Measurements from ENCODE around the gene CELF4. TPM values are rescaled to one million over a fixed set of nuclear protein-coding genes. Genes with fewer than 3 reads are reported as not detected.

Gene CELF4
- polyA plus RNA-seq, 4 donors = 3.2 to 7.8 (median 3.8) TPM; not detected in 1

DNA sequence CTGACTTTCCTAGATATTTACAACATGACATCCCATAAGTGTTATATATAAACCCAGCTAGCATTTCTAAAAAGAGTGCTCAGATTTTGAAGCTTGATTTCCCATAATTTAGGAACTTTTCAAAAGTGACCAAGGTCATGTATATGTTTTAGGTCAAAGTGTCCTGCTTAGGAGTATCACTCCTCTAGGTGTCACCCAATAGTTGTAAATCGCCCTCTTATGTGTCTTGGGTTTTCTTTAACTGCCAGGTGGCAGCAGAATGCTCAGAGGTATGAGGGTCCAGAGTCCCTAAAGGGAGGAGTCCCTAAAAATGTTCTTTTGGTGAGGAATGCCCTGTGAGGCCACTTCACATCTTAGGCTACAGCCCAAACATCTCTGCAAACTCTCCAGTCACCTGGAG, 358.3 kb downstream of the CELF4 start:
- Histone ChIP-seq H3K4me3 (ENCODE audit: low read depth in 1 of 3, low read length in 3 of 3) (no peak overlapping the region), H3K27me3 (ENCODE audit: control insufficient read depth in 3 of 3, insufficient read depth in 3 of 3, low read length in 3 of 3) (no peaks in the 10 kb centered on the region), H3K27ac (ENCODE audit: low read depth in 1 of 3, low read length in 2 of 3) (no peak overlapping the region), H3K36me3 (ENCODE audit: control insufficient read depth in 3 of 3, insufficient read depth in 2 of 3, low read depth in 1 of 3, low read length in 3 of 3) (no peaks in the 10 kb centered on the region), H3K9me3 (ENCODE audit: control insufficient read depth in 2 of 2, insufficient read depth in 1 of 2, low read depth in 1 of 2, low read length in 1 of 2) (peaks cover 0 to 9% of the 10 kb centered on the region in 2 donors), H3K4me1 (ENCODE audit: control insufficient read depth in 3 of 3, insufficient read depth in 2 of 3, low read depth in 1 of 3, low read length in 2 of 3) (no peaks in the 10 kb centered on the region)
- DNase-seq (peak in 1 of 2 donors; percentile 5), FAIRE-seq (no peak)
- 80 to 82% (median 80%) methylated on average over 1 of the region's 1 CpG for WGBS, 3 donors

DNA sequence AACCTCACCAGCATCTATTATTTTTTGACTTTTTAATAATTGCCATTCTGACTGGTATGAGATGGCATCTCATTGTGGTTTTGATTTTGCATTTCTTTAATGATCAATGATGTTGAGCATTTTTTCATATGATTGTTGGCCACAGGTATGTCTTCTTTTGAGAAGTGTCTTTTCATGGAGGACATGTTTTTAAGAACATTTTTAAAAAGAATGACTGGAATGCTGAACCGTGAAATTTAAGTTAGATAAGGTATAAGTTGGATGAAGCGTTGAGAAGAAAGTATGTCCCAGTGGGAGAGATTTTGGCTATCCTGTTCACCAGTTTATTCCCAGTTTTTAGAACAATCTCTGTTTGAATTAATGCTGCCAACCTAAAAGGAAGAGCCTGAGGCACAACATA, 365.9 kb downstream of the CELF4 start:
- Histone ChIP-seq H3K9me3 (ENCODE audit: control insufficient read depth in 2 of 2, insufficient read depth in 1 of 2, low read depth in 1 of 2, low read length in 1 of 2) (peaks cover 0 to 8% of the 10 kb centered on the region in 2 donors), H3K27ac (ENCODE audit: low read depth in 1 of 3, low read length in 2 of 3) (no peak overlapping the region), H3K36me3 (ENCODE audit: control insufficient read depth in 3 of 3, insufficient read depth in 2 of 3, low read depth in 1 of 3, low read length in 3 of 3) (no peaks in the 10 kb centered on the region), H3K4me3 (ENCODE audit: low read depth in 1 of 3, low read length in 3 of 3) (no peak overlapping the region), H3K27me3 (ENCODE audit: control insufficient read depth in 3 of 3, insufficient read depth in 3 of 3, low read length in 3 of 3) (no peaks in the 10 kb centered on the region), H3K4me1 (ENCODE audit: control insufficient read depth in 3 of 3, insufficient read depth in 2 of 3, low read depth in 1 of 3, low read length in 2 of 3) (no peaks in the 10 kb centered on the region)
- 93 to 97% (median 97%) methylated on average over 2 of the region's 2 CpGs for WGBS, 3 donors
- FAIRE-seq = no peak
- DNase-seq = no peak
